DMS114 treated with DMSO at 0.1 percent for 48 hours (cell line): Measurements from ENCODE around the gene RHCE.
"Not testable (repeated sequence)": the region's sequence is repeated elsewhere in the genome, so short reads cannot be mapped to it uniquely, and the experiment has no call there.

Source experiments
- DNase-seq: peaks from one replicate; lab custom pipeline; 2025; ENCODE audit not compliant: unreplicated experiment; lab: John Stamatoyannopoulos, UW

RHCE gene

DNA sequence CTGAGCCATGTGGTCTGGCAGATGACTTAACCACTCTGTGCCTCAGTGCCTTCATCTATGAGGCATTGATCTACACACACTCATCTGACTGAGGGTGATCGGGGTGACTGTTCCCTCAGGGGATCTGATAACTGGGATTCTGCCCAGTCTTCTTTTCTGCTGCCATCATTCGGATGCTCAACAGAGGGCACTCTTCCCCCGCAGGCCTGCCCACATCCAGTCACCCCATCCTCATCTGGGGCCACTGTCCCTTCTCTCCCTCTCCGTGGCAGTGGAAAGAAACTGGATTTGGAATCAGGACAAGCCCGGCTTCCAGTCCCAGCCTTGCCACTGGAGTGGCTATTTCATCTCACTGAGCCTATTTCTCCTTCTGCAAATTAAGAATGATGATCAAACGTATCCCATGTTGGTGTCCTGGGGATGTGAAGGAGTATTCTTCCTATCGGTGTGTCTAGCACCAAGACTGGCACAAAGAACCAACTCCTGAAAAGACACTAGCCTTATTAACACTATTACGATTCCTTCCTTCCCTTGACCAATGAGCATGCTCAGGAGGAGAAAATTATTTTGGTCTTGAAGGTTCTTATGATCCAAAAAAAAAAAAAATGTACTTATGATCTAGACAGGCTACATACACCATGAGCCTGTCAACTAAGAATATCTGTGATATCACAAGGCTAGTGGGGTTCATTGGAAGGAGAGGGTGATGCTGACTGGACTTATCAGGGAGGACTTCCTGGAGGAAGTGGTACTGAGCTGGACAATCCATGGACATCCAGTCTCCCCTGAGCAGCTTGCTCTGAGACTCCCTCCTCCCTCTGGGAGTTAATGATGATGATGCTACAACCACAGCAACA is 17.4 kb downstream of the RHCE start:
- not testable (repeated sequence) for DNase-seq

DNA sequence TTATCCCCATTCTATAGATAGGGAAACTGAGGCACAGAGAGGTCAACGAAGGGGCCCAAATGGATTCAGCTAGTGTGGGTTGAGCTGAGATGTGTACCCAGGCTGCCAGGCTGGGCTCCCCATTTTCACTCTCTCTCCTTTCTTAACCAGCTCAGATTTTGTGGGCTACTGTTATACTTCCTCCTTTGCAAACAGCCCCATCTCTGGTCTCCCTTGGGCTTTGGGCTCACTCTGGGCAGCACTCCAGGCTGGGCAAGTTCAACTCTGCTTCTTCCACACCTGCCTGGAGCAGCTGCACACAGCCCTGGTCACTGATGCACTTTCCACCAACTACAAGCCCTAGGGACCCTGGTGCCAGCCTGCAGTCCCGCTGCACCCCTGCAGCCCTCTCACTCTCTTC is 22.5 kb downstream of the RHCE start:
- not testable (repeated sequence) for DNase-seq

DNA sequence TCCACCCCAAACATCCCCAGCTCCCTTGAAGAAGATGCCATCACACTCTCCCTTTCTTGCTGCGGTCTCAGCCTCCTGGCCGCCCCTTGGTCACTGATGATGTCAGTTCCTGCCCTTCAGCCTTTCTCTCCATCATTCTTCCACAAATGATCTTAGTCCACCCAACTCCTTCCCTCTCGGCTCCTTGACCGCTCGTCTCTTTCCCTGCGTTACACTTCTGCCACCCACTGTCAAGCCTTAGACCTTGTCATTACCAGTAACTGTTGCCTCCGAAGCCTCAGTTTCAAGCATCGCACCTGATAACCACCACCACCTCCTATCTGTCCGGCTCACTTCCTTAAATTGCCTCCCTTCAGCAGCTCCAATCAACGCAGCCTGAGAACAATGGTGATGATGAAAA is 23.1 kb downstream of the RHCE start:
- DNase-seq: not testable (repeated sequence)

DNA sequence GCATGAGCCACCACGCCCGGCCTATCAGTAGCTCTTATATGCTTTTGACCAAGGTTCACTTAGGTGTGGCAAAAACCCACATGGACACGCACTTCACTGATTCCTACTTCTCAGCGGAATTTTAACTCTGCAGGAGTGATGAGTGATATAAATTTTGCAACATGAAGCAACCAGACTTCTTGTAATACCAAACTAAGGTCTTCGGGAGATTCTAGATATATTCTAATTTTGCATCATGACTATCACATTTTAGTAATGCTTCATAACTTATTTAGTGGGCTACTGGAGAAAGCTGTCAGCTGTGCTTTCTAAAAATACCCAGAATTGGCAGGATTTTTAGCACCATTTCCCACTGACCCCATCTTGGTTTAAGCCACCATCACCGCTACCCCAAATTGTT is 27.8 kb downstream of the RHCE start:
- DNase-seq: no peak

DNA sequence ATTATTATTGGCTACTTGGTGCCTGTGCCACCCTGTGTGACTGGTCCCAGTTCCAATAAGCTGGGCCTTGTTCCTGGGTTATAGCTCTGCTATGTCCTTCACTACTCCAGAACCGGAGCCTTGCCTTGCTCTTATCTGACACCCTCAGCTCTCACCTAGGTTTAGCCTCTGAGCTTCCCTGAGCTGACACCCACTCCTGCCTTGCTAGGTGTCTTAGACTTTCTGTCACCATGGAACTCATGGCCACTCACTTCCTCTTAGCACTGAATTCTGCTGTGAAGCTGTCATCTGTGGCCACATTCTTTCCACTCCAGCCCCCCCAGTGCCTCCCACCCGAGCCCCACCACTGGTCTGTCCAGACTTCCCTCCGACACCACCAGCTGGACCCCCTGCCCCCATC is 30.9 kb downstream of the RHCE start:
- DNase-seq: not testable (repeated sequence)

DNA sequence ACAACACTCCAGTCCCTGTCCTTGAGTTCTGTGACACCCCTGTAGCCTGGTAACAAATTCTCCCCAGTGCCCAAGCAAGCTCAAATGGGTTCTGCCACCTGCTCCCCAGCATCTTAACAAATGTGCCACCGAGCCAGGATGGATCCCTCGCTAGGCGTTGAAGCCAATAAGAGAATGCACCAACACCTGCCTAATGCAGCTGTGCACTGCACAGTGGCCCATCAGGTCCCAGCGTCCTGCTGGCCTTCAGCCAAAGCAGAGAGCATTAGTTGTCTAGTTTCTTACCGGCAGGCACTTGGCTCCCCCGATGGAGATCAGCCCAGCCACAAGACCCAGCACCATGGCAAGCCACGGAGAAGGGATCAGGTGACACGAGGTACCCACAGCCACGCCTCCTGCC is 31.9 kb downstream of the RHCE start:
- DNase-seq: not testable (repeated sequence)

DNA sequence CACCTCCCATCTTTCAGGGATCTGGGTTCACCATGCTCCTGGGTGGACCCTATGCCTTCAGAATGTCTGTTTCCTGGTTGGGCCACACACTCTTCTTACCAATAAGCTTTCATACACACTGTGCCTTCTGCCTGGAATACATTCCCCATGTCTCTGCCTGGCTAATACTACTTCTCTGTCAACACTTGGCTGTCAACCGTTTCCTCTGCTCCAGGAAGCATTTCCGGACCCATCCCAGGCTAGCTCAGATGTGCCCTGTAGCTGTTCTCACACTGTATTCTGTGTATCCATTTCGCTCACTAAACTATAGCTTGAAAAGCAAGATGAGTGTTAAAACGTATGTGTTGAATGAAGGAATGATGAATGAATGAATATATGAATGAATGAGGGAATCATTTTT is 33.5 kb downstream of the RHCE start:
- DNase-seq: not testable (repeated sequence)

DNA sequence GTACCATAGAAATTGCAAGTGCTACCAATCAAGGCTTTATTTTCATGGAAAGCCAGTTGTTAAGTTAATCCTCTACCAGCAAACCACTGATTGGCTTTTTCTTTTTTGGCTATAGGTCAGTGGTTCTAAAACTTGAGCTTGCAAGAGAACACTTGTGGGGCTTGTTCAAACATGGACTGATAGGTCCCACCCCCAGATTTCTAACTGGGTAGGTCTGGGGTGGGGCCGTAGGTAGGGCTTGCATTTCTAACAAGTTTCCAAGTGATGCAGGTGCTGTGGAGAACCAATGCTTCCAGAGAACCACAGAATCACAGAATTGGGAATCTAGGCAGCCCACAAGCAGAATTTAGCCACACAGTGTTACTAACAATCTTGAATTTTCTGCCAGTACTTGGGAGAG is 36.8 kb downstream of the RHCE start:
- DNase-seq: not testable (repeated sequence)

DNA sequence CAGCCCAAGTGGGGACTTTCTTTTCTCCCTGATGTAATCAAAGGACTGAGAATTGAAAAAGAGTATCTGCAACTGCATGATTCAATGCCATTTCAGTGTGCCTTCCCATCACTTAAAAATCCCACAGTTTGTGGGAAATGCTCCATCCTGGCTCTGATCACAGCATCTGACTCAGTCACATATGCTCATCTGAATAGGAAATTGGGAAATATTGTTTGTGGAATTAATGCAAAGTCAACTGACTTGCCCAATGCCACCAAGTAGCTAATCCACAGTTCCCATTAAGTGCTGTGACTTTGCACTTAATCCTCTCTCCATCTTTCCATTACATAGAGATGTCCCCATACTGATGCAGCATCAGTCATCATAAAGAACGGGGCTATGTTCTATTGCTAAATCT is 37.5 kb downstream of the RHCE start:
- DNase-seq: not testable (repeated sequence)

DNA sequence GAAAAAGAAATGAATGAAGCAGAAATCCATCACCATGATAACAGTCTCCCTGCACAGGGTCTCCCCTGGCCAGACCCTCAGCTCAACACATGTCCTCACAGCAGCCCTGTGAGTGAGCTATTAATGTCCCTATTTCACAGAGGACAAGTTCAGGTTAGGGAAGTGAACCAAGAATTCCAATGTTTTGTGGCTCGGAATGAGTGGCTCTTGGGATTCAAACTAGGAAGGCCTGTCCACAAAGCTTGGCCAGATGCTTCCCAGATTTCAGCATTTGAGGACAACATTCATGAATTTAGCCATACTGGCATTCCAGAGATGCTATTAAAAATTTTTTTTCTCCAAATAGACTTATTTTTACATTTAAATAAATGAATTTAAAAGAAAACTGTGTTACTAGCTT is 38.1 kb downstream of the RHCE start:
- DNase-seq: not testable (repeated sequence)

DNA sequence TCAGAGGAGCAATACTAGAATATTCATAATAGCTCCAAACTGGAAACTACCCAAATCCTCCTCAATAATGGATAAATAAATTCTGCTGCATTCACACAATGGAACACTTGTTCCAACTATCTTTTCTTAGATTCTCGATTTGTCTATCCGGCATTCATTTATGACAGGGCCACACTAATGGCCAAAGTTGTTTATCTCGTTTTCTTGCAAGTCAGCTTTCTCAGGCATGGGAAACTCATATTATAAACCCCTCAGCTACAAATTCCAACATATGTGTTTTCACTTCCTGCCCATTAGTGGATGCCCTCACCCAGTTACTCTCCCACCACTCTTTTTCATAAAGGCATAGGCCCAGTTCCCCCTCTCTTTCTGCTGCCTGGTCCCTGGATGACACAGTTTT is 42.3 kb downstream of the RHCE start:
- not testable (repeated sequence) for DNase-seq

DNA sequence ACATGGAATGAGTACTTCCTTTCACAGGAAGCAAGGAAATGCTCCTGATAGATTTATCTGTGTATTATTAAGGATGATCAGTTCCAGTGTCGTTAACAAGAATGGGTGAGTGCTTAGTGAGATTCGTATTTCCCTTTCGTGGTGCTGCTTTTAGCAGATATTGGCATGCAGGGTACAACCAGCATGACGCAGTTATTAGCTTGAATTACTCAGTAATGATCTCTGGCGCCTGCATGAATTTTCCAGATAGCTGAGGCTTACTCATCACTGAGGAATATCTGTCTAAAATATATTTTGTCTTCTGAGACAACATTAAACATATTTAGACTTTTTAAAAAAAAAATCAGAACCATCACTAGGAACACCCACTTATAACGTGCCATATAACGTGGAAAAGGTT is 48.9 kb downstream of the RHCE start:
- DNase-seq: not testable (repeated sequence)

DNA sequence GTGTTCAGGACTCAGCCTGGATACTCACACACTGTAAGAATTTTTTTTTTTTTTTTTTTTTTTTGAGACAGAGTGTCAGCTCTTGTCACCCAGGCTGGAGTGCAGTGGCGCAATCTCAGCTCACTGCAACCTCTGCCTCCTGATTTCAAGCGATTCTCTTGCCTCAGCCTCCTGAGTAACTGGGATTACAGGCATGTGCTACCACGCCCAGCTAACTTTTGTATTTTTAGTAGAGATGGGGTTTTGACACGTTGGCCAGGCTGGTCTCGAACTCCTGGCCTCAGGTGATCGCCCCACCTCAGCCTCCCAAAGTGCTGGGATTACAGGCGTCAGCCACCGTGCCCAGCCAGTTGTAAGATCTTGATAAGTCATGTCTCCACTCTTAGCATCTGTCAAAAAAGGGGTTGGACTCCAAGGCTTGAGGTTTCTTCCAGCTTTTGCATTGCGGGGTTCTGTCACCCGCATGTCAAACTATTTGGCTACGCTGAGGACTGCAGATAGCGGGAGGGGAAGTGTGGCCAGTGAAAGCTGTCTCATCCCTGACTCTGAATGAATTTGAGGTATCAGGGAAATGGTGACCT is 50.8 kb downstream of the RHCE start:
- DNase-seq: not testable (repeated sequence)

DNA sequence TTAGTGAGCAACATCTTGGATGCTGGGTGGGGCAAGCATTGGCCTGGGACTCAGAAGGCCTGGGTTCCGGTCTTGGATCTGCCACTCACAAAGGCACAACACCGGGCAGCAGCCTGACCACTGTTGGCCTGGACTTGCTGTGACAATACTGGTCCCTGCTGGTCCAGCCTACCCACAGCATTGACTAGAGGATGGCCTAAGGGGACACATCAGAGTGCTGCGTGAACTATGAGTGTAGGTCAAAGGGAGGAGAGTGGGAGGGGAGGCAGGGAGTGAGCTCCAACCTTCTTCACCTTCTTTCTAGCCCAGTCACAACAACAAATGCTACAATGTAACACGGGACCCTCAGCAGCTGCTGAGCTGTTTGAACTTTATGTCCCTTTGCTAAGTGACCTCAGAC is 51.4 kb downstream of the RHCE start:
- no peak for DNase-seq

DNA sequence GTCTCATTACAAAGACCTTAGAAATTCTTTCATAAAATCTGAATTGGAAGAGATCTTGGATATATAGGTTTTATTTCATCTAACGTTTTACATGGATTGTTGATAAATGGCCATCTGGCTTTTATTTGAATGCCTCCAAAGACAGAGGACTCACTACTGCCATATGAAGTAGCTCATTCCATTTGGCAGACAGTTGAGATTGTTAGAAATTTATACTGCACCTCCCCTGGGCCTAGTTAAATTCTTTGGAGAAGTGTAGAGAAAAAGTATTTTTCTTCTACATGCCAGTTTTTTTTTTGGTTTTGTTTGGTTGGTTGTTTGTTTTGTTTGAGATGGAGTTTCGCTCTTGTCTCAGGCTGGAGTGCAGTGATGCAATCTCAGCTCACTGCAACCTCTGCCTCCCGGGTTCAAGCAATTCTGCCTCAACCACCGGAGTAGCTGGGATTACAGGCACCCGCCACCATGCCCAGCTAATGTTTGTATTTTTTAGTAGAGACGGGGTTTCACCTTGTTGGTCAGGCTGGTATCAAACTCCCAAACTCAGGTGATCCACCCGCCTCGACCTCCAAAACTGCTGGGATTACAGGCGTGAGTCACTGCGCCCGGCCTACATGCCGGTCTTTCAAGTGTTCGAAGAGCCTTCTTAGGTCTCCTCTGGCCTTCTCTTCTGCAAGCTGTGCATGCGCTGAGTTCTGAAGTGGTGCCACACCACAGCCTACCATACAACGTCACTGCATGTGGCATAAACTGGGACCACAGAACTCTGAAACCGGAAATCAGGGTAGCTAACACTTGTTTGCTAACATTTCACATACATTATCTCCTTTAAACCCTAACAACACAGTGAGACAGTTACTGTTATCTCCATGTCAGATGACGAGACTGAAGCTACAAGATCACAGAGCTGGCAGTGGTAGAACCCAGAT is 57.7 kb downstream of the RHCE start:
- DNase-seq: not testable (repeated sequence)

DNA sequence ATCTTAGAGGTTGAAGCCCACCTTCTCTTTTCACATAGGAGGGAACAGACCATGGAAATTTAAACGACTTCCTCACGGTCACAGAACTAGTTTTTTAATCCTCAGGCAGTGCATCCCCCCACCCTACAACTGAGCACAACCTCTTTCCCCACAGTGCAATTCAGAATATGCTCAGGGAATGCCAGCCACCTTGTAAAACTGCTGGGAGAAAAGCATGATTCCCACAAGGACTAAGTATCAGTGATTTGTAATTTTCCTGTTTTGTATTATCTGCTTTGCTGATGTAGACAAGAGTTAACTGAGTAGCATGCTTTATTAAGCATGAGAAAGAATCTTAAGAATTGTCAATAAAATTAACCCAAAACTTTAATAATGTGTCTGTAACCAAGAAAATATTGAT is 58.7 kb downstream of the RHCE start:
- DNase-seq: no peak

DNA sequence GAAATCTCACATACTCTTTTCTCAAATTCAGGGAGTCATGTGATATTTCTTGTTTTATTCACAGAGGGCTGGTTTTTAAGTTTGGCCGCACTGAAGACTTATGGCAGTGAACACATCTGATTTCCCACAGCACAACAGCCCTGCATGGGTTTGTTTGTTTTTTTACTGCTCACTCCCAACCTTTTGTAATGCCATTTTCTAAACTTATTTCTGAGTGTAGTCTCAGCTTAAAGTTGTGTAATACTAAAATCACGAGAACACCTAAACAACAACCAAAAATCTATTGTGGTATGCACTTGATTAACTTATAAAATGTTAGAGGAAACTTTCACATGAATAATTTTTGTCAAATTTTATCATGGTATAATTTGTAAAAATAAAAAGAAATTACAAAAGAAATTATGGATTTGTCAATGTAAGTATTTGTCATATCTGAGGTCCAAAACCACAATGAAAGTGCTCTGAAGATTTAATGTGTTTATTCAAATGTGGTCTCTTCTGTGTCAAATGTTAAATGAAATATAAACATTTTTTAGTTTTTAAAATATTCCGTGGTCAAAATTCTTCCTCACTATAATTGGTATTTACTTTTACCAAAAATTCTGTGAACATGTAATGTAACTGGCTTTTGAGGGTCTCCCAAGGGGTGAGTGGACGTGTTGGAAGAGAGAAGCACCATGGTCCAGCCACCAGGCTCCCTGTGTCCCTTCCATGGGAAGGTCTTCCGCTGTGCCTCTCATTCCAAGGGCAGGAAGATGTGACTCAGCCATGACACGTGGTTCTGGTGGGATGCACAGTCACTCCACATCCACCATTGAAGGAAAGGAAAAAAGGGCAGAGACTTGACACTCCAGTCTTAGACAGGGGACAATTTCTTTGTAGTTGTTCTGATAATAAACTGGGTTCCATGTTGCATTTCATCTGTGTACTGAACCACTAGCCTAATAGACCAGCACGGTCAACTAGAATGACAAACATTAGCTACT is 59.7 kb downstream of the RHCE start:
- no peak for DNase-seq

DNA sequence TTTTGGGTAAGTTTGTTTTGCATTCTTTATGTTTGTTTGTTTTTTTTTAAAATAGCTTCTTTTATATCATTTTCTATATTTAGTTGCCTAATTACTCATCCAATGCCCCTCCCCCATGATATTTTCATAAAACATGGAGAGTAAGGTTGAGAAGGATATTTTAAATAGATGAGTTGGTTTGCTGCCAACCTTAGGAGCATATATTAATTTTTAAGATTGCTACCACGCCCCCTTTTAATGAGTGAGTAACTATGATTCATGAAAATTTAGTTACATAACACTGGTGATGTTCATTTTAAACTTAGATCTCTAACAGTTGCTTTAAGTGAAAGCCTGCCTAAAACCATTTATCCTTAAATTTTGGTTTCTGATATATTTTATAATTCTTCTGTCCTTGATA is 63.8 kb downstream of the RHCE start:
- DNase-seq: no peak

DNA sequence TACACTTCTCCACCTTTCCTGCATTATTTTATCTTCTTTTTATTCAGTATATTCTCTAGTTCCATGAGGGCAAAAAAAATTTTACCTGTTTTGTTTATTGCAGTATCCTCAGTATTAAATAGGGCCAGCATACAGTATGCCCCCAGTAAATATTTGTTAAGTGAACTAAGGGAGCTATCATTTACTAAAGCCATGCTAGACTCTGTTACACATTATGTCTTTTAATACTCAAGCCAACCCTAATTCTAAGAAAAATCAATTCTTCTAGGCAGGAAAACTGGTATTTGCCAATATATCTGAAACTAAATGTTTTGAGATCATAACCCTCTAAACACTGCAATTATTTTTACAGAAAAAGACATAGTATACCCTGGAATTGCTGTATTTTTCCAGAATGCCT is 64.2 kb downstream of the RHCE start:
- no peak for DNase-seq

DNA sequence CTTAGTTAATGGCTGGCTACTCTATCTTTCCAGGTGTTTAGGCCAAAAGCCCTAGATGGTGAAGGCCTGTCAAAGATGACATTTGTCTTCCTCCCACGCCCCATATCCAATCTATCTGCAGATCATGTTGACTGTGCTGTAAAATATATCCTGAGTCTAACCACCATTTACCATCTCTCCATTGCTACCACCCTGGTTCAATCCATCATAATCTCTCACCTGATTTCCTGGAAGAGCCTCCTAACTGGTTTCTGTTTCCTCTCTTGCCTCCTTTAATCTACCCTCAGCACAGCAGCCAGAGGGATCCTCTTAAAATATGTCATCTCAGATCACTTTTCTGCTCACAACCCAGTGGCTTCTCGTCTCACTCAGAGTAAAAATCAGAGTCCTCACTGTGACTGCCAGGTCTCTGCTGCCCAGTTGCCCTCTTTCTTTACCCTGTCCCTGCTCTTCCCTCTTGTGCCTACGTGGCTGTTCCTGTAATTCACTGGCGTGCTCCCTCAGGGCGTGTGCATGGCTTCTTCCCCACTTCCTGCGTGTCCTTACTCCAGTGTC is 64.7 kb downstream of the RHCE start:
- DNase-seq: no peak
